KBM-7 (cell line): ENCODE measurements around the gene CCR7.

Experiments
- DNase-seq: peaks from one replicate; pipeline ENCODE4 v3.0.0-alpha.2; 2015
- in situ Hi-C: fragments of 300-500 bp; cut with MboI; formaldehyde crosslinking; loops from 2 replicates; pipeline ENCODE4 v1.14.3; 2020; ENCODE audit warnings: low sequenced_read_pairs, low pct_unique_long_range_greater_than_20kb, mixed read lengths

CCR7 gene

DNA sequence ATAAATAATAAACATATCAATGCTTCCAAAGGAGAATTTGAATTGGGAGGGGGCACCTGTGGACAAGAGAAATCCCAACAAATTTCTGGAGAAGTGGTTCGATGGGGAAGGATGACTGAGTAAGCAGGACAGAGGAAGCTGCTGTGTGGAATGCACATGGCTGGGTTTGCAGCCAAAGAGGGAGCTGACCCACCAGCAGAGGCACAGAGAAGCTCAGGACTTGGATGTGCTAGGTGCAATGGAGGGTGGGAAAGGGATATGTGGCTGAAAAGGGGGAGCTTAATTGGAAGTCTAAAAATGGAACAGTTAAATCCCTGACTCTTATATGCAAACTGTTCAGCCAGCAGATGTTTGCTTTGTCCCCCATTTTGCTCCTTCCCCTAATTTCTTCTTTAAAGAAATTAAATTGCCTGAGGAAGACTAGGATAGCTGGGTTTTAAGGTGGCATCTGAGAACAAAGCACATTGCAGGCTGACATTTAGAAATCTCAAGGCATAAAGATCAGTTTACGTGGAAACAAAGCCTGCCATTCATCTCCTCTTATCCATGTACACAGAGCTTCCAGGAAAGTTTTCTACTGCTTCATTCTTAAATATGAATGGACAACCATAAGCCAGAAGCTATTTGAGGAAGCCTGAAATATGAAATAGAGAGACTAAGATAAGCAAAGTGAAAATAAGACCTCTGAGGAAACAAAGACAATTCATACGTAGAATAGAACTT lies 40.9 kb downstream of the CCR7 start:
- DNase-seq: no peak
- in situ Hi-C loops: no loop called here

DNA sequence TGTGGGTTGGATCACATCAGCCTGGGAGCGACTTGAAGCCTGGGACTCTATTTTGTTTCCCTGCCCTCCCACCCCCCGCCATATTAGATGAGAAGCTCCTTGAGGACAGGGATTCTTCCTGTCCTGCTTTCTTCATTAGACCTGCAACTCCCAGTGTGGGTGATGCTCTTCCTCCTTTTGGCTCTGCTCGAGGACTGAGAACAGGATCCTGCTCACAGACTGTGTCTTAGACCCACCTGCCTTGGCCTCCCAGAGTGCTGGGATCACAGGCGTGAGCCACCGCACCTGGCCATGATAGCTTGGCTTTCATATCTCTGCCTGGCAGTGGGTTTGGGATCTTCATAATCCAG lies 42.3 kb downstream of the CCR7 start:
- in situ Hi-C loops: no loop called here

DNA sequence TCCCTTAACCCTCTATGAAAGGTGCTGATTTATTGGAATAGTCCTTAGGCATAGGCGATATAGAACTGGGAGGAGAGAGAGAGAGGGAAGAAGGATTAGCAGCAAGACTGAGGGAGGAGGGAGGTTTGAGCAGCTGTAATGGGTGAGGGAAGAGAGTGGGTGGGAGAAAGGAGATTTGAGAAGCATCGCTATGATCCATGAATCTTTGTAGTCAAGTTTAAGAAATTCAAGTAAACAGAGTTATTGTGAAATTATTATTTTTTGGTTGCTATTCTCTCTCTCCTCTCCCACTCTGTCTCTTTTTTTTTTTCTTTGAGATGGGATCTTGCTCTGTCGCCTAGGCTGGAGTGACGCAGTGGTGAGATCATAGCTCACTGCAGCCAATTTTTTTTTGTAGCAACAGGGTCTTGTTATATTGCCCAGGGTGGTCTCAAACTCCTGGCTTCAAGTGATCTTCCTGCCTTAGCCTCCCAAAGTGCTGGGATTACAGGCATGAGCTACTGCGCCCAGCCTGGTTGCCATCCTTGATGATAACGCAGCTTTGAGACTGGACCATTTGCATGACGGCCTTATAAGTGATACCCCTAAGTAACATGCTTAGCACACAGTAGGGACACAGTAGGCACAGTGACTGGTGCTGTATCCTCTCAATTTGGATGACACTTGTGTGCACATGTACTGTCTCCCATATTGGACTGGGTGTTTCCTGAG lies 42.9 kb downstream of the CCR7 start:
- DNase-seq: no peak
- in situ Hi-C loops: no loop called here

More for the DNA sequence above, 42.3 kb downstream of the CCR7 start:
- DNase-seq: no peak

DNA sequence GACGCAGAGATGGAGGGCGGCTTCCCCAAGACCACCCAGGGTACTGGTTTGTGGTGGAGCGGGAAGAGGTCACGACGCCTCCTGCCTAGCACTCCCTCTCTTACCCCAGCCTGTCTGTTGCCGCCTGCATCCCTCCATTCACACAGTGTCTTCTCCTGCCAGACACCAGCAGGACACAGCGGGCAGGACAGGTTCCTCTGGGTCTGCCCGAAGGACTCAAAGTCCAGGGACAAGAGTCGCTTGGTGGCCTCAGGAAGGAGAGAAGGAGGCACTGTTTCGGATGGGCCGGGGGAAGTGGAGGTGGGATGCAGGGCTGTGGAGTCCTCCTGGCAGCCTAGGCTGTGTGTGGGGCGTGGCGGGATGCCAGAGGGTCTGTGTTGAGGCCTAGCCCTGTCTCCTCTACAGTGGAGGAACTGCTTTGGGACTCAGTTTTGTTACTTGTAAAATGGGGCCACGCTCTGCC lies 44.2 kb downstream of the CCR7 start:
- in situ Hi-C loops: no loop called here
- no peak for DNase-seq

DNA sequence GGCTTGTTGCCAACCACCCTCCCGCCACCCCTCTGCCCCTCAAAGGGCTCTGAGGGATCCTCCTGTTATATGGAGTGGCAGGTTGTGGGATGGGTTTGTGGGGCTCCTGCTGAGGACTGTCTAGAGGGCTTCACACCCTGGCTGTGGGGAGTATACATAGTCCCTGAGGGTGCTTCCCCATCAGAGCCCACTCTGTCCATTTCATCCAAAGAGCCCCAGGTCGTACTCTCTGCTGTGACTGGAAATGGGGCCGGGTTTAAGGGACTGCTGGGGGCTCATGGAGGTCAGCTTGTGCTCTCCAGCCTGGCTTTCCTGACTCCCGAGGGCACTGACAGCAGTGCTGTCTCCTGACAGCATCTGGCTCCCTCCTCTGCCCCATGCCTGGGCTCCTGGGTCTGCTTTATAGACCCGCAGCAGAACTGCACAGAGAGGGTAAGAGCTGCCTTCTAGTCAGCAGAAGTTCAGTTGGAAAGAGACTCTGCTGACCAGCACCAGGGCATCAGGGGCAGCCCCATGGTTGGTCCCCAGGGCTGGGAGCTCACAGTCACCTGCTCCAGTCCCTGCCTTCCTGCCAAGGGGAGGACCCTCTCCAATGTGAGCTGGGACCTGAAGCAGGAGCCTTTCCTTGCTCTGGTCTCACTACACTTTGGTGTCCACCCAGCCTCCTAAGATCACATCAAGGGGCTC lies 46.0 kb downstream of the CCR7 start:
- no peak for DNase-seq
- in situ Hi-C loops: no loop called here

DNA sequence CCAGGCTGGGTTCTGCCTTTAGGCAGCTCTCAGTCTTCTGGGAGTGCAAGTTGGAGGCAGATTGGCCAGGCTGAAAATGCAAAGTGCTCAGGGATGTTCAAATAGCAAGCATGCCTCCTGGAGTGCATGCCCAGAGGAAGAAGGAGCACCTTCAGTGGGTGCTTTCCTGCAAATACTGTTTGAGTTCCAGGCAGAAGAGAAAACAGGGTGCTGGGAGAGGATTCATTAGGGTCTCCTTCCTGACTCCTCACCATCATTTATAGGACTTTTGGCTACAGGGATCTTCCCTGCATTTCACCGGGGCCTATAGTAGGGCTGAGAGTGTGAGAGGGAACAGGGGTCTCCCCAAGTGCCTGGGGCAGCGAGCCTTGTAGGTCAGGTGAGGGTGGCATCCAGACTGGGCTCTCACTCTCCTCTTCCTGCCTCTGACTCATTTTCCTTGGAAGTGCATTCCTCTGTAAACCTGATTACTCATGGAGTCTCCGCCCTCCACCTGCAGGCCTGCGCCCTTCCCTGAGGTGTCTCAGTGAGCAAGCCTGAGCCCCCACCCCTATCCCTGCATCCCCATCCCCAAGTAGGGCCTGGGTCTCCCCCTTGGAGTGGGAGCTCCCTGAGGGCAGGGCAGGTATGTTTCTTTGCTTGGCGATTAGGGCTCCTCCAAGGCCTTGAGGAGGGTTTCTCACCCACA lies 46.7 kb downstream of the CCR7 start:
- in situ Hi-C loops: no loop called here
- DNase-seq: no peak

DNA sequence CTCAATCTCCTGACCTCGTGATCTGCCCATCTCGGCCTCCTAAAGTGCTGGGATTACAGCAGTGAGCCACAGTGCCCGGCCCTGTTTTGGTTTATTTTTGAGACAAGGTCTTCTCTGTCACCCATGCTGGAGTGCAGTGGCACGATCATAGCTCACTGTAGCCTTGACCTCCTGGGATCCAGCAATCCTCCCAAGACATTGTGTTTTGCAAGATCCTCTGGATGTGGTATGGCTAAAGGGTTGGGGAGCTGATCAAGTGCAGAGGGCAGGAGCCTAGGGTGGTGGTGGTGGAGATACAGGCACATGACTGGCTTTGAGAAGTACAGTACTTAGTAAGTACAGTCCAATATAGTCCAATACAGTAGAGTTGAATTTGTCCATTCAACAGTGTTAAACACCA lies 47.3 kb downstream of the CCR7 start:
- in situ Hi-C loops: no loop called here
- no peak for DNase-seq

DNA sequence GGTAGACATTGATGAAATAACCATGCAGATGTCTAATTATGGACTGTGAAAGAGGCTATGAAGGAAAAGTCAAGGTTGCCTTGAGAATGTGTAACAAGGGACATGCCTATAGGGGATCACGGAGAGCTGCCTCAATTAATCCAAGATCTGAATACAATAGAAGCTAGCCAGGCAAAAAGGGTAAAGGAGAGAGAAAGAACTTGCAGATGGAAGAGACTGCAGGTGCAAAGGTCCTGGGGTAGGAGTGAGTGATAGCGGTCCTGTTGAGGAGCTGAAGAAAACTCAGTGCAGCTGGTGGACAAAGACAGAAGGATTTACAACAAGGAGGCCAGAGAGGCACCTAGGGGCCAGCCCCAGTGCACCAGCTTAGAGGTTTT lies 48.0 kb downstream of the CCR7 start:
- in situ Hi-C loops: no loop called here
- DNase-seq: no peak

DNA sequence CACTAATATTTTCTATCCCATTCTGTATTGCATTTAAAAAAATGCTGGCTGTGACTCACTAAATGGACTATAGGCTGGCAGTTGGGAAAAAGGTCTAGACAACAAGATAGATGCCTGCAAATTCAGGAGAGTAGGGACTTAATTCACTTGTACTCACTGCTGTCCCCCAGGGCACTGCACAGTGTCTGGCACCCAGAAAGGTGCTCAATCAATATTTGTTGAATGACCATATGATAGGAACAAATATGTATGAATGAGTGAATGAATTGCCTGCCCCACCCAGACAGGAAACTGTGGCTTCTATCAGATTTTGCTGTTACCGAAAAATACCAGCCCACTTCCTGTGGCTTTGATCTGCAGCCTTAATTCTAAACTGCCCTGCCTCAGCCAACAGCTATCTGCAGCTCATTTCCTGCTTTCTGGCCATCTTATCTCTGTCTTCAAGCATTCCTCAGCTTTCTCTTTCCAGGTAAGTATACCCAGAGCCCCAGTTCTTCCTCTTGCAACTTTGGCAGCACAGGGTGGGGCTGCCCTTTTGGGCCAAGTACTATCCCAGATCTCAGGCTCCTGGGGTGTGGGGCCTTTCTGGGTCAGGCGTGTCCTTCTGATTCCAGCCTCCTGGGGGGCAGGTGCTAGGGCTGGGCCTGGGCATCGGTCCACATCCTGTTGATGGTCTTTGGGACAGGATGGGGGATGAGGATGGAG lies 48.5 kb downstream of the CCR7 start:
- in situ Hi-C loops: no loop called here
- DNase-seq: peak; percentile 94

DNA sequence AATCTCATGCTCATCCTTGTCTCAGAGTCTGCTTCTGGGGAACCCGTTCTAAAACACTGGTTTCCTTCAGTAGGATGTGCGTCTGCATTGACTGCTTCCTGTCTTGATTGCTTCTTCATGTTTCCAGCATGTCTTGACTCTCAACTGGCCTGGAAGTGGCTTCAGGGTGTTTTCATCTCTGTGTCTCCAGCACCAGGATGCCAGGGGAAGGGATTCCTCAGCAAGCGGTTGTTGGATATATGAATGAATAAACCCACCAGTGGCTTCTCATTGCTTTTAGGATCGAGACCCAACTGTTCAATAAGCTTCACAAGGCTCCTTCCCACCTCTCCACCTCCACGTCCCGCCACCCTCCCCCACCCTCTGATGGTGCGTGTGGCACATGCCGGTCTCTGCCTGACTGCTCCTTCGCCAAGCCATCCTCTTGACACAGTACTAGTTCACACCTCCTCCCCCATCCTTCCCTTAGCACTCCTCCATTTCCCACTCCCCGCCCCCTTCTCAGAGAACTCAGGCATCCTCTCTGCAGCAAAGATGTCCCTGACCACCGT lies 49.7 kb downstream of the CCR7 start:
- no peak for DNase-seq
- in situ Hi-C loops: no loop called here

DNA sequence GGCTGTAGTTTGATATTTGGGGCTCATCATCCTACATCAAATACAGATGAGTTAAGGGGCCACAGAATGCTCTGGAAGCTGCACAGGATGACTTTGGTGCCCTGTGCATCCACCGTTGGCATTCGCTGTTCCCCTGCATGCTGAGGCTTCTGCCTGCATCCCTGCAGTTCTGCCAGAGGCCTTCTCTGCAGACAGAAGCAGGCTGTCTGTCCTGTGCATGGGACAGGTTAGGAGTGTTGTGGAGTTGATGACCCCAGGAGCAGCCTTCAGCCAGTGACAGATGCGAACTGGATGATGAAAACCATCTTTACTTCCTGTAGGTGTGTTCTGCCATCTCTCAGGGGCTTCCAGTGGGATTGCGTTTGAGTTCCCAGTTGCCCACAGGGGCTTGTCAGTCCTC lies 50.3 kb downstream of the CCR7 start:
- DNase-seq: no peak
- in situ Hi-C loops: no loop called here

DNA sequence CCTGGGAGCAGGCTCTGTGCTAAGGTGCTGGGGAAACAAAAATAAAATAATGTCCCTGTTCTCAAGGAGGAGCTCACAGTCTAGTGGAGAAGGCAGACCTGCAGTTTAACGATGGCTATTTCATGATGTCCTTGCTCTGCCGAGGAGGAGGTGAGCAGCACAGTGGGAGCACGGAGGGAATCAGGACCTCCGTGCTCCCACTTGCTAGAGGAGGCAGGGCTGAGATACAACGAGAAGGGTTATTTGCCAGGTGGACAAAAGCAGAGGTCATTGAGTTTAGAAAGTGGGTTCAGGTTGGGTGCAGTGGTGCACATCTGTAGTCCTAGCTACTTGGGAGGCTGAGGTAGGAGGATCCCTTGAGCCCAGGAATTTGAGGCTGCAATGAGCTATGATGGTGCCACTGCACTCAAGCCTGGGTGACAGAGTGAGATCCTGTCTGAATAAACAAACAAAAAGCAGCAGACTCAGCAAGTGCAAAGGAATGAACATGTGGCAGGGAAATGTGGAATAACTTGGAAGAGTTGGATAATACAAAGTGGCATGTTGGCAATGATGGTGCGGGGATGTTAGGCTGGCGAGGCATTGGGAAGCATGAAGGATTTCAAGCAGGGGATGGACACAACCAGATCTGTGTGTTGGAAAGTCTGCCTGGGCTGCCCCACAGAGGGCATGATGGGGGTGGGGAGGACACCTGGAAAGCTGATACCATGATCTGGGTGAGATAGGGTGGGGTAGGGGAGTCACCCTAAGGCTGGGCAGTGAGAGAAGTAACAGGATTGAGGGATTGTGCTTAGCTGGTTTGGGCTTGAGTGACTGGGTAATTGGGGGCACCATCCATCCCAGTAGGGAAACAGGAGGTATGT lies 51.0 kb downstream of the CCR7 start:
- in situ Hi-C loops: no loop called here

DNA sequence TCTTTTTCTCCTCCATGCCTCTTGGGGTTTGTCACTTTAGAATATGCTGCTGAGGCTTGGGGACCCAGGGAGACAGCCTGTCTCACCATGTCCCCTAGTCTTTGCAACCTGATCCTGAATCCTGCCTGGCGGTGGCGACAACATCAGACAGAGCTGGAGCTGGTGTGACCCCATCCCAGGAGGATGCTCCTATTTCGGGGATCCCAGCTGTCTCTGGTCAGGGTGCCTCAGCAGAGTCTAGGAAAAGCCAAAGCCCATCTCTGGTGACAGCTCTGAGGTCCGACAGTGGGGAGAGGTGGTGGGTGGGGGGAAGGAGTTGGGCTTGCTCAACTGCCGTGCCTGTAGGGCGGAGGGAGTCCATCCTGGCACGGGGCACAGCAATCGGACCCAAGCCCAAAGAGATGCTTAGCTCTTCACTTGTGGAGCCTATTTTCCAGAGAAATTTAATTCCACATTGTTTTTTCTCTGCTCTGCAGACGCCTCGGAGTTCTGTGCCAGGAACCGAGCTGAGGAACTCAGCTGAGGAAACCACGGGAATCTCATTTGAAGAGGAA lies 53.5 kb downstream of the CCR7 start:
- in situ Hi-C loops: no loop called here
- DNase-seq: no peak

More for the DNA sequence above, 51.0 kb downstream of the CCR7 start:
- no peak for DNase-seq

DNA sequence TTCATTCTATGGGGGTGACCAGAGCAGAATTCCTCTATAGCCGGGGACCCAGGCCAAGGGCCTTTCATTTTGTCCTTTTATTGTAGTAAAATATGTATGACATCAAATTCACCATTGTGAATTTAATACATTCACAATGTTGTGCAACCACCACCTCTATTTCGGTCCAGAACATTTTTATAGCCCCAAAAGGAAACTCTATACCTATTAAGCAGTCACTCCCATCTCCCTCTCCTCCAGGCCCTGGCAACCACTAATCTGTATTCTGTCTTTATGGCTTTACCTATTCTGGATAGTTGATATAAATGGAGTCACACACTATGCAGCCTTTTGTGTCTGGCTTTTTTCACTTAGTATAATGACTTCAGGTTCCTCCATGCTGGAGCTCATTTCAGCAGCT lies 54.1 kb downstream of the CCR7 start:
- no peak for DNase-seq
- in situ Hi-C loops: no loop called here

DNA sequence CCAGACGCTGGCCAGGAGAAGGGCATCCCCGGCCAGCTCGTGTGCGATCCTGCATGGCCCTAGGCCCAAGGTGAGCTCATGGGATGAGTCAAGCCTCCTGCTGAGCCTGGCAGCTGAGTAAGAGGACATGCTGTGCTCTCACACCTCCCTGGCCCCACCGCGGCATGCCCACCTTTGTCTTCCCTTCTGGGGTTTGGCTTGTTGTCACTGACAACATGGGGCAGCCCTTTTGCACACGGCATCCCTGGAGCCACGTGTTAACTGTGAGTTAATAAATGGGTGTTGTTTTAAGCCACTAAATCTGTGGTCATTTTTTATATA lies 55.0 kb downstream of the CCR7 start:
- no peak for DNase-seq
- in situ Hi-C loops: no loop called here

DNA sequence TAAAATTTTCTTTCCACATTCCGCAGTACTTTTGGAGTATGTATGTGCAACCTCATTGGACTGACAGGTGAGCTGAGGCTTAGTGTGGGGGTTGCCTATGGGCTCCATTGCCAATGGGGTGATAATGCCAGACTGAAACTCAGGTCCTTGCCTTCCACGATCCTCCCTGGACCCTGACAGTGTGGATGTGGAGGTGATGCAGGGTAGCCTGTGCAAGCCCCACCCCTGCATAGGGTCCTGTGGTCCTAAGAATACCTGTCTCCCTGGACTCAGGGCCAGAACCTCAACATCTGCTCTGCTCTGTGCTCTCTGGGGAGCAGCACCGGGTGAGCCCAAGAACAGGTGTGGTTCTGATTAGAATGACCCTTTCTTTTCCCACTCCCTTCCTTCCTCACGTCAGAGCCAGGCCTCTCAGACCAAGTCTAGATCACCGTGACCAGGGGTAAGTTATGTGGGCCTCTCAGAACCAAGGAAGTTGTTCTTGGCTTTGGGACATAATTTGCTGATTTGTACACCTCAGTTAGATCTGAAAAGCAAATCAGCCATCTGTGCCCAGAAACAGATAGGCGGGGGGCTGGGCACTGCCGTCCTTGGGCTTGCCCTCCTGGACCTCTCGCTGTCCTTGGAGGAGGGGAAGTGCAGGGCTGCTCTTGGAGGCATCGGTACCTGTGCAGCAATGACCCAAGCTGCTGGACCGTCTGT lies 55.5 kb downstream of the CCR7 start:
- DNase-seq: no peak
- in situ Hi-C loops: no loop called here

DNA sequence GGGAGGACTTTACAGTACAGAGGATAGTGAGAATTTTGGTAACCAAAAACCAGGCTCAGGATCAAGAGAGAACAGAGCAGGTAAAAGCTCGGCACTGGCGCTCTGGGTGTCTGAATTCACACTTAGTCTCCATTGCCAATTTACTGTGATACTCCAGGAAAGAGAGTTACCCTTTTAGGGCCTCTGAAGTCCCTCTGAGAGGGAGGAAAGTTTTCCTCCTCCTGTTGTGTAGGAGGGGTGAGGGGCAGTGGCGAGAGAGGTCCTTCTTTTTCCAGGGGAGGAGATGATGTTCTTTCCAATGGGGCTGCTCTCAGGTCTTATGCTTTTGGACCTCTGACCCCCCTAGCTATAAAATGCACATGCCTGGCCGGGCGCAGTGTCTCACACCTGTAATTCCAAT lies 58.5 kb downstream of the CCR7 start:
- DNase-seq: no peak
- in situ Hi-C loops: no loop called here
